Panc1 (cell line): Measurements from ENCODE around the gene CA5A.

ENCODE experiments used
- POLR2AphosphoS5 ChIP-seq: IDR thresholded peaks from 2 replicates; pipeline ENCODE4 v1.6.1; 2012; ENCODE audit warnings: mild to moderate bottlenecking, low read depth, low read length, moderate library complexity
- SIN3A ChIP-seq: IDR thresholded peaks from 2 replicates; pipeline ENCODE4 v1.6.1; 2012; ENCODE audit warnings: low read depth, mild to moderate bottlenecking, low read length, moderate library complexity, borderline replicate concordance; ENCODE audit not compliant: insufficient read depth
- TCF7L2 ChIP-seq: IDR thresholded peaks from 2 replicates; pipeline ENCODE4 v1.6.1; 2011; ENCODE audit warnings: mild to moderate bottlenecking, low read depth, low read length, inconsistent platforms
- TF ChIP-seq, protein P1 (sequence below): fragments of 450-650 bp; IDR thresholded peaks from 2 replicates; pipeline ENCODE4 v1.5.1; 2017; ENCODE audit warnings: mild to moderate bottlenecking
- TF ChIP-seq, protein P2 (sequence below), 2 experiments: IDR thresholded peaks; 2 replicates each; pipeline ENCODE4 v1.6.1; 2011 to 2012; ENCODE audit warnings: low read depth in 2 of 2, control low read depth in 1 of 2, low read length in 1 of 2, mild to moderate bottlenecking in 1 of 2, moderate library complexity in 1 of 2; ENCODE audit not compliant: insufficient read depth in 1 of 2

DNA sequence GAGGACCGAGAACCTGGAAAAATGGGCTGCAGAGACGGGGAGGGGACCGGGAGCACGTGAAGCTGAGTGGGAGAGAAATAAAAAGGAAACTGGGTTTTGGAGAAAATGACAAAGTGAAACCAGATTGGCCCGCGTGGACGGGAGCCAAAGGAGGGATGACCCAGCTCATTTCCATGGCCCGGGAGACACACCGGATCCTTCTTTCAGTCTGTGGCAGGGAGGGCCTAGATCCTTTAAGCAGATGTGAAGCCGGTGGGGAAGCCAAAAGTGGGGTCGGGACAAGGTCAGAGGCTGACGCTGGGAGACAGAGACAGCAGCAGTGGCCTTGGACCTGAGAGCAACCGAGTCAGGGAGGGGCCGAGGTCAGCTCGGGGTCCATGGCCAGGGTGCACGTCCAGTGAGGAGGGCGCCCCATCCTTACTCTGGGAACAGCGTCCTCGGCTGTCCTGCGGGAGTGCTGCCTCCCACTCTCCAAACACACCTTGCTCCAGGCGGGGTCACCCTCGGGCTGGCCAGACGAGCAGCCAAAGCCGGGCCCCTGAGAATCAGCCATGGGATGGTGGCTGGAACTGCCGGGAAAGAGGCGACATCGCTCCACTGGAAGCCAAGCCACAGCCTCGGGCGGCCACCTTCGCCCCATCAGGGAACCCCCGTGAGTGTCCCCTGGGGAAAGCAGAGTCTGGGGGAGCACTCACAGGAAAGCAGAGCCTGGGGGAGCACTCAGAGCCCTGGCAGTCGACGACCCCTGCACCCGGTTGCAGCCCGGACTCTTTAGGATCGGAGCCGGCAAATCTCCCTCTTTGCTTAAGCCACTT is 17.3 kb downstream of the CA5A start:
- TF ChIP-seq, protein P1, sequence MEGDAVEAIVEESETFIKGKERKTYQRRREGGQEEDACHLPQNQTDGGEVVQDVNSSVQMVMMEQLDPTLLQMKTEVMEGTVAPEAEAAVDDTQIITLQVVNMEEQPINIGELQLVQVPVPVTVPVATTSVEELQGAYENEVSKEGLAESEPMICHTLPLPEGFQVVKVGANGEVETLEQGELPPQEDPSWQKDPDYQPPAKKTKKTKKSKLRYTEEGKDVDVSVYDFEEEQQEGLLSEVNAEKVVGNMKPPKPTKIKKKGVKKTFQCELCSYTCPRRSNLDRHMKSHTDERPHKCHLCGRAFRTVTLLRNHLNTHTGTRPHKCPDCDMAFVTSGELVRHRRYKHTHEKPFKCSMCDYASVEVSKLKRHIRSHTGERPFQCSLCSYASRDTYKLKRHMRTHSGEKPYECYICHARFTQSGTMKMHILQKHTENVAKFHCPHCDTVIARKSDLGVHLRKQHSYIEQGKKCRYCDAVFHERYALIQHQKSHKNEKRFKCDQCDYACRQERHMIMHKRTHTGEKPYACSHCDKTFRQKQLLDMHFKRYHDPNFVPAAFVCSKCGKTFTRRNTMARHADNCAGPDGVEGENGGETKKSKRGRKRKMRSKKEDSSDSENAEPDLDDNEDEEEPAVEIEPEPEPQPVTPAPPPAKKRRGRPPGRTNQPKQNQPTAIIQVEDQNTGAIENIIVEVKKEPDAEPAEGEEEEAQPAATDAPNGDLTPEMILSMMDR: no peak
- TF ChIP-seq POLR2AphosphoS5: no peak
- TF ChIP-seq SIN3A: no peak
- no peak for TF ChIP-seq TCF7L2
- TF ChIP-seq, protein P2, sequence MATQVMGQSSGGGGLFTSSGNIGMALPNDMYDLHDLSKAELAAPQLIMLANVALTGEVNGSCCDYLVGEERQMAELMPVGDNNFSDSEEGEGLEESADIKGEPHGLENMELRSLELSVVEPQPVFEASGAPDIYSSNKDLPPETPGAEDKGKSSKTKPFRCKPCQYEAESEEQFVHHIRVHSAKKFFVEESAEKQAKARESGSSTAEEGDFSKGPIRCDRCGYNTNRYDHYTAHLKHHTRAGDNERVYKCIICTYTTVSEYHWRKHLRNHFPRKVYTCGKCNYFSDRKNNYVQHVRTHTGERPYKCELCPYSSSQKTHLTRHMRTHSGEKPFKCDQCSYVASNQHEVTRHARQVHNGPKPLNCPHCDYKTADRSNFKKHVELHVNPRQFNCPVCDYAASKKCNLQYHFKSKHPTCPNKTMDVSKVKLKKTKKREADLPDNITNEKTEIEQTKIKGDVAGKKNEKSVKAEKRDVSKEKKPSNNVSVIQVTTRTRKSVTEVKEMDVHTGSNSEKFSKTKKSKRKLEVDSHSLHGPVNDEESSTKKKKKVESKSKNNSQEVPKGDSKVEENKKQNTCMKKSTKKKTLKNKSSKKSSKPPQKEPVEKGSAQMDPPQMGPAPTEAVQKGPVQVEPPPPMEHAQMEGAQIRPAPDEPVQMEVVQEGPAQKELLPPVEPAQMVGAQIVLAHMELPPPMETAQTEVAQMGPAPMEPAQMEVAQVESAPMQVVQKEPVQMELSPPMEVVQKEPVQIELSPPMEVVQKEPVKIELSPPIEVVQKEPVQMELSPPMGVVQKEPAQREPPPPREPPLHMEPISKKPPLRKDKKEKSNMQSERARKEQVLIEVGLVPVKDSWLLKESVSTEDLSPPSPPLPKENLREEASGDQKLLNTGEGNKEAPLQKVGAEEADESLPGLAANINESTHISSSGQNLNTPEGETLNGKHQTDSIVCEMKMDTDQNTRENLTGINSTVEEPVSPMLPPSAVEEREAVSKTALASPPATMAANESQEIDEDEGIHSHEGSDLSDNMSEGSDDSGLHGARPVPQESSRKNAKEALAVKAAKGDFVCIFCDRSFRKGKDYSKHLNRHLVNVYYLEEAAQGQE (IDR thresholded peaks at IDR 0.05; ENCODE audit: insufficient read depth in 1 of 2, low read depth in 2 of 2, low read length in 1 of 2): no peak
